BE2C (cell line): ENCODE results near the gene RAB3IL1.

ENCODE experiments used
- DNase-seq: peaks from one replicate; pipeline ENCODE4 v3.0.0-alpha.2; 2020
- H3K27me3 ChIP-seq: fragments of 250-450 bp; sonication (Bioruptor Pico); 2 replicates; pipeline ENCODE4 v1.5.1; 2020; ENCODE audit warnings: mild to moderate bottlenecking
- H3K36me3 ChIP-seq: fragments of 250-450 bp; sonication (Bioruptor Pico); 2 replicates; pipeline ENCODE4 v1.5.1; 2020; ENCODE audit warnings: mild to moderate bottlenecking
- H3K4me1 ChIP-seq: fragments of 250-450 bp; sonication (Bioruptor Pico); 2 replicates; pipeline ENCODE4 v1.5.1; 2020
- H3K4me3 ChIP-seq: 2 replicates; pipeline ENCODE4 v1.5.1; 2011; ENCODE audit warnings: low read depth, low read length
- H3K9me3 ChIP-seq: fragments of 250-450 bp; sonication (Bioruptor Pico); 2 replicates; pipeline ENCODE4 v1.5.1; 2020
- TF ChIP-seq, protein P1 (sequence below): IDR thresholded peaks from 2 replicates; pipeline ENCODE4 v1.5.1; 2012; ENCODE audit warnings: mild to moderate bottlenecking, low read depth, low read length

Gene RAB3IL1

DNA sequence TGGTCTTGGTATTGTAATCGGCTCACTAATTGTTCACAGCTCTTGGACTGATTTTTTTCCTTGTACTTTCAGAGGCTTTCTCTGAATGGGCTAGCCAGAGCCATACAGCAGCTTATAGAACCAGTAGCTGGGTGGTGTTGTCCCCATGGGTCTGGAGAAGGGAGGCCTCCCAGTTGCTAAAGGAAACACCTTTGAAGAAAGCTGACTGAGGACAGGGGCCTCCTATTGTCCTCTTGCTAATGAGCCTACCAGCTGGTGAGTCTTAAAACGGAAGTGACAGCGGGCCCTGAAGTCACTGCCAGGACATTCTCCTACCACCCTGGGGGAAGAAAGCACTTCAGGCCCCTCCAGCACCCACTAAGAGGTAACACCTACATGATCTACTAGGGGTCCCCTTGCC, 36.0 kb downstream of the RAB3IL1 start:
- no peak for DNase-seq
- Histone ChIP-seq H3K9me3 (no peaks in the 10 kb centered on the region), H3K4me3 (no peak overlapping the region), H3K27me3 (no peaks in the 10 kb centered on the region), H3K36me3 (no peaks in the 10 kb centered on the region), H3K4me1 (no peaks in the 10 kb centered on the region)
- TF ChIP-seq, protein P1, sequence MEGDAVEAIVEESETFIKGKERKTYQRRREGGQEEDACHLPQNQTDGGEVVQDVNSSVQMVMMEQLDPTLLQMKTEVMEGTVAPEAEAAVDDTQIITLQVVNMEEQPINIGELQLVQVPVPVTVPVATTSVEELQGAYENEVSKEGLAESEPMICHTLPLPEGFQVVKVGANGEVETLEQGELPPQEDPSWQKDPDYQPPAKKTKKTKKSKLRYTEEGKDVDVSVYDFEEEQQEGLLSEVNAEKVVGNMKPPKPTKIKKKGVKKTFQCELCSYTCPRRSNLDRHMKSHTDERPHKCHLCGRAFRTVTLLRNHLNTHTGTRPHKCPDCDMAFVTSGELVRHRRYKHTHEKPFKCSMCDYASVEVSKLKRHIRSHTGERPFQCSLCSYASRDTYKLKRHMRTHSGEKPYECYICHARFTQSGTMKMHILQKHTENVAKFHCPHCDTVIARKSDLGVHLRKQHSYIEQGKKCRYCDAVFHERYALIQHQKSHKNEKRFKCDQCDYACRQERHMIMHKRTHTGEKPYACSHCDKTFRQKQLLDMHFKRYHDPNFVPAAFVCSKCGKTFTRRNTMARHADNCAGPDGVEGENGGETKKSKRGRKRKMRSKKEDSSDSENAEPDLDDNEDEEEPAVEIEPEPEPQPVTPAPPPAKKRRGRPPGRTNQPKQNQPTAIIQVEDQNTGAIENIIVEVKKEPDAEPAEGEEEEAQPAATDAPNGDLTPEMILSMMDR: no peak

DNA sequence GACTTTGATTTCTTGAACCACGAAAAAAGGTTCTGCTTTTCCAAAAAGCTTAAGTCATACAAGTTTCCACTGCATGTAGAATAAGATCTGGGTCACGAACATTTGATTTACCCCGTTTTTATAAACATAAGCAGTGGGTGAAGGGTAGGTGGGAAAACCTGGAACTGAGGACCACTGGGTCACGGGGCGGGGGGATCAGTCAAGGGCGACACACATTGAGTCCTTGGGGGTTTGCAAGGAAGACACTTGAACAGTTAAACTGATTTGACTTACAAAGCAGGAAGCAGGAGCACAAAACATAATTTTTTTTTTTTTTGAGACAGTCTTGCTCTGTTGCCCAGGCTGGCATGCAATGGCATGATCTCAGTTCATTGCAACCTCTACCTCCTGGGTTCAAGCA, 36.9 kb downstream of the RAB3IL1 start:
- Histone ChIP-seq H3K36me3 (no peaks in the 10 kb centered on the region), H3K4me1 (no peaks in the 10 kb centered on the region), H3K27me3 (no peaks in the 10 kb centered on the region), H3K4me3 (no peak overlapping the region), H3K9me3 (no peaks in the 10 kb centered on the region)
- TF ChIP-seq, protein P1: no peak
- DNase-seq: no peak

DNA sequence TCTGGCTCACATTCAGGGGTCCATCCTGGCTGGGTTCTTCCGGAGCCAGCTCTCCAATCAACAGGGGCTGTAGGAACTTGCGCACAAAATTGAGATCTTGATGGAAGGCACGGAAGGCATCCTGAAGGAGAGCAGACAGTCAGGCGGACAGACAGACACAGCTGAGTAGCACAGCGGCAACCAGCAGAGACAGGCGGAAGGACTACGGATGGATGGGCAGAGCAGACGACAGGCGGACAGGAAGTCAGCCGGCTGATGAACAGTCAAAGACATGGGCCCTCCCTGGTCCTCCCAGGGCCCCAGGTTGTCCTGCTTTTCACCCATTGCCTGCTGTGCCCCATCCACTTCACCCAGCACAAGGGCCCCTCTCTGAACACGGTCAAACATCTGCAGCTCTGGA, 37.3 kb downstream of the RAB3IL1 start:
- Histone ChIP-seq H3K4me3 (no peak overlapping the region), H3K4me1 (no peaks in the 10 kb centered on the region), H3K9me3 (no peaks in the 10 kb centered on the region), H3K27me3 (no peaks in the 10 kb centered on the region), H3K36me3 (no peaks in the 10 kb centered on the region)
- DNase-seq: no peak
- TF ChIP-seq, protein P1: no peak

DNA sequence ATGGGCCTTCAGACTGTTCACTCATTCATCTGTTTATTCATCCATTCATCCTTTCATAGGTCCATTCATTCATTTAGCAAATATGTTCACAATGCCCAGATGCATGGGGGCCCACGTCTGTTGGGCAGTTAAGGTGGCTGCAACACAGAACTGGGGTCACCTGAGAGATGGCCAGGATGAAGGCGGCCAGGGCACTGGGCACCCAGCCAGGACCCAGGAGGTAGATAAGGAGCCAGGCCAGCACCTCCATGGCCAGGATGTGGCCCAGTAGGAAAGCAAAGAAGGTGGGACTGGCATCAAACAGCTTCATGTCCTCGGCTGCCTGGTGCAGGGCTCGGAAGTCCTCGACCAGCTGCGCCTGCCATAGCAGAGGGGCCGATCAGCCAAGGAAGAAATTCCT, 38.2 kb downstream of the RAB3IL1 start:
- TF ChIP-seq, protein P1: no peak
- Histone ChIP-seq H3K27me3 (no peaks in the 10 kb centered on the region), H3K4me1 (no peaks in the 10 kb centered on the region), H3K9me3 (no peaks in the 10 kb centered on the region), H3K4me3 (no peak overlapping the region), H3K36me3 (no peaks in the 10 kb centered on the region)
- no peak for DNase-seq

DNA sequence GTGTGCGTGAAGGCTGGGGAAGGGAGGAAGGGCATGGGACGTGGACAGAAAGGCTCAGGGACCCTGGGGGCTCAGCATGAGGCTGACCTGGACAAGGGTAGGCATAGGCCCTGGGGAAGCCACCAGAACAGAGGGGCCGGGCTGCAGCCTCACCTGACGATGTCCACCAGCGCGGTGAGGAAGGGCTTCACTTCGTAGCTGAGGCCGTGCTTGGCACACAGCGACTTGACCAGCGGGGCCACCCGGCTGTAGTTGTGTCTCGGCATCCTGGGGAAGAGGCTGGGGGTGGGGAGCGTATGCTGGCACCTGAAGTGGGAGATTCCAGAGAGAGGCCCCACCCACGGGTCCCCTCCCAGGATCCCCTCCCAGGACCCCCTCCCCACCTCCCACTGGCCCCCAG, 41.7 kb downstream of the RAB3IL1 start:
- no peaks in the 10 kb centered on the region for H3K9me3 ChIP-seq
- no peak overlapping the region for H3K4me3 ChIP-seq
- no peaks in the 10 kb centered on the region for H3K36me3 ChIP-seq
- TF ChIP-seq, protein P1: no peak
- no peaks in the 10 kb centered on the region for H3K27me3 ChIP-seq
- H3K4me1 ChIP-seq: no peaks in the 10 kb centered on the region
- no peak for DNase-seq

DNA sequence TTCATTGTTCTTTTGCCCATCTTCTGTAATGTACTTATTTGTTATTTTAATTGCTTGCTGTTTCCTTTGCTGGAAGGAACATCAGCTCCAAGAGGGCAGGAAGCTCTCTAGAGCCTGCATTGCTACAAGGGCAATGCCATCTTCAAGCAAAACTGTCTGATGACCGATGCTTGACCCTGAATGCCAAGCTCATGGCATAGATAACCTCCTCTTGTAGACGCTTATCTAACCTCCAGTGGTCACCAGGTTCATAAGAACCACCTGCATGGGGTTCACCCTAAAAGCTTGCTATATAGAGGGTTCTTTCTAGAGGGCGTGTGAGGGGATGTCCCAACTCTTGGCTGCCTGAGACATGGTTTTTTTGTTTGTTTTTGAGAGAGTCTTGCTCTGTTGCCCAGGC, 42.5 kb downstream of the RAB3IL1 start:
- H3K36me3 ChIP-seq: no peaks in the 10 kb centered on the region
- no peaks in the 10 kb centered on the region for H3K9me3 ChIP-seq
- DNase-seq: no peak
- TF ChIP-seq, protein P1: no peak
- no peak overlapping the region for H3K4me3 ChIP-seq
- no peaks in the 10 kb centered on the region; the same call in 1 of the 2 replicates for H3K4me1 ChIP-seq
- no peaks in the 10 kb centered on the region for H3K27me3 ChIP-seq
